Activated naive CD4-positive, alpha-beta T cell treated with anti-CD3 and anti-CD28 coated beads for 36 hours (primary cell): ENCODE results near the gene GPM6B. TPM values are rescaled to one million over a fixed set of nuclear protein-coding genes. Genes with fewer than 3 reads are reported as not detected.

Experiments
- CTCF ChIA-PET: fragments of 350-600 bp; sonication (Branson Sonifier 250); formaldehyde crosslinking; loops from one replicate; lab custom pipeline; 2021; ENCODE audit warnings: antibody characterized with exemption; lab: Charles Lee
- DNase-seq: peaks from one replicate; pipeline ENCODE4 v3.0.0-alpha.2; 2020
- H3K27ac Mint-ChIP-seq: one replicate; pipeline ENCODE4 v1.8.0; 2021; ENCODE audit warnings: mild to moderate bottlenecking, mixed read lengths
- H3K27me3 Mint-ChIP-seq: one replicate; pipeline ENCODE4 v1.8.0; 2021; ENCODE audit warnings: low read depth, mixed read lengths
- H3K36me3 Mint-ChIP-seq: one replicate; pipeline ENCODE4 v1.8.0; 2021; ENCODE audit warnings: low read depth, mixed read lengths
- H3K4me1 Mint-ChIP-seq: one replicate; pipeline ENCODE4 v1.8.0; 2021; ENCODE audit warnings: low read depth, mixed read lengths
- H3K4me3 Mint-ChIP-seq: one replicate; pipeline ENCODE4 v1.8.0; 2021; ENCODE audit warnings: mild to moderate bottlenecking, moderate library complexity, mixed read lengths
- H3K9me3 Mint-ChIP-seq: one replicate; pipeline ENCODE4 v1.8.0; 2021; ENCODE audit warnings: mixed read lengths
- intact Hi-C: fragments of 100-400 bp; cut with micrococcal nuclease; formaldehyde crosslinking; loops from one replicate; pipeline ENCODE4 v1.15.1; 2023
- total RNA-seq, 2 experiments: library from RNA; stranded (reverse); gene quantifications; one replicate each; pipeline ENCODE4 v1.2.3, GENCODE V29; 2021

Gene GPM6B
- total RNA-seq, 2 experiments from 2014 or later: not detected

GRCh38 chrX:13778916-13779315 is 38.0 kb downstream of the GPM6B start:
- H3K27ac Mint-ChIP-seq: no peak overlapping the region
- peak; percentile 13 for DNase-seq

GRCh38 chrX:13776387-13776786 is 40.5 kb downstream of the GPM6B start:
- Mint-ChIP-seq H3K36me3 (peaks cover 3% of the 10 kb centered on the region), H3K27me3 (no peaks in the 10 kb centered on the region), H3K4me3 (no peak overlapping the region), H3K9me3 (no peaks in the 10 kb centered on the region), H3K27ac (no peak overlapping the region), H3K4me1 (peaks cover 6% of the 10 kb centered on the region)
- DNase-seq: no peak
- intact Hi-C loops: no loop called here
- CTCF ChIA-PET: interaction anchor here (1.0 kb wide), 1 partner anchor 8 kb away, joined by 3 read pairs; no protein-coding TSS in a partner anchor

More at GRCh38 chrX:13778916-13779315, 38.0 kb downstream of the GPM6B start:
- intact Hi-C loops: no loop called here
- peaks cover 6% of the 10 kb centered on the region for H3K4me1 Mint-ChIP-seq
- no peak overlapping the region for H3K4me3 Mint-ChIP-seq
- H3K27me3 Mint-ChIP-seq: no peaks in the 10 kb centered on the region
- H3K36me3 Mint-ChIP-seq: peaks cover 3% of the 10 kb centered on the region
- CTCF ChIA-PET: interaction anchor here (0.6 kb wide), 1 partner anchor 10 kb away, joined by 3 read pairs; no protein-coding TSS in a partner anchor
- no peaks in the 10 kb centered on the region for H3K9me3 Mint-ChIP-seq

GRCh38 chrX:13775837-13776236 is 41.1 kb downstream of the GPM6B start:
- no peaks in the 10 kb centered on the region for H3K9me3 Mint-ChIP-seq
- H3K4me1 Mint-ChIP-seq: peaks cover 6% of the 10 kb centered on the region
- H3K27ac Mint-ChIP-seq: no peak overlapping the region
- H3K27me3 Mint-ChIP-seq: no peaks in the 10 kb centered on the region
- CTCF ChIA-PET: interaction anchor here (0.6 to 1.2 kb wide), 4 partner anchors 9 to 1472 kb away, joined by 3 read pairs; no protein-coding TSS in a partner anchor
- peaks cover 3% of the 10 kb centered on the region for H3K36me3 Mint-ChIP-seq
- intact Hi-C loops: no loop called here
- no peak for DNase-seq
- H3K4me3 Mint-ChIP-seq: no peak overlapping the region

GRCh38 chrX:13774696-13775095 is 42.2 kb downstream of the GPM6B start:
- Mint-ChIP-seq H3K4me1 (peaks cover 8% of the 10 kb centered on the region), H3K4me3 (no peak overlapping the region), H3K27me3 (no peaks in the 10 kb centered on the region), H3K36me3 (peaks cover 4% of the 10 kb centered on the region), H3K9me3 (no peaks in the 10 kb centered on the region), H3K27ac (no peak overlapping the region)
- intact Hi-C loops: no loop called here
- DNase-seq: no peak
- CTCF ChIA-PET: interaction anchor here (1.1 to 1.2 kb wide), 2 partner anchors 22 to 257 kb away, joined by 3 read pairs; no protein-coding TSS in a partner anchor

GRCh38 chrX:13770013-13770535 is 46.8 kb downstream of the GPM6B start:
- H3K4me3 Mint-ChIP-seq: no peak overlapping the region
- no peak for DNase-seq
- H3K9me3 Mint-ChIP-seq: no peaks in the 10 kb centered on the region
- no peaks in the 10 kb centered on the region for H3K27me3 Mint-ChIP-seq
- CTCF ChIA-PET: no interaction called here
- peaks cover 15% of the 10 kb centered on the region for H3K36me3 Mint-ChIP-seq
- peaks cover 4% of the 10 kb centered on the region for H3K4me1 Mint-ChIP-seq
- intact Hi-C loops: no loop called here
- H3K27ac Mint-ChIP-seq: no peak overlapping the region

- no peak overlapping the region for H3K27ac Mint-ChIP-seq
- no peak for DNase-seq
- H3K27me3 Mint-ChIP-seq: no peaks in the 10 kb centered on the region
- CTCF ChIA-PET: no interaction called here
- H3K36me3 Mint-ChIP-seq: peaks cover 12% of the 10 kb centered on the region
- peaks cover 4% of the 10 kb centered on the region for H3K4me1 Mint-ChIP-seq
- intact Hi-C loops: no loop called here
- no peaks in the 10 kb centered on the region for H3K9me3 Mint-ChIP-seq
- no peak overlapping the region for H3K4me3 Mint-ChIP-seq
Observed at GRCh38 chrX:13768939-13769338, 48.0 kb downstream of the GPM6B start.

- no peaks in the 10 kb centered on the region for H3K27me3 Mint-ChIP-seq
- H3K4me3 Mint-ChIP-seq: no peak overlapping the region
- DNase-seq: no peak
- no peaks in the 10 kb centered on the region for H3K9me3 Mint-ChIP-seq
- CTCF ChIA-PET: no interaction called here
- intact Hi-C loops: no loop called here
- peaks cover 14% of the 10 kb centered on the region for H3K36me3 Mint-ChIP-seq
- H3K4me1 Mint-ChIP-seq: peaks cover 4% of the 10 kb centered on the region
- H3K27ac Mint-ChIP-seq: no peak overlapping the region
Observed at GRCh38 chrX:13764765-13765164, 52.1 kb downstream of the GPM6B start.

GRCh38 chrX:13764281-13764680 is 52.6 kb downstream of the GPM6B start:
- Mint-ChIP-seq H3K36me3 (peaks cover 14% of the 10 kb centered on the region), H3K4me3 (no peak overlapping the region), H3K27me3 (no peaks in the 10 kb centered on the region), H3K4me1 (peaks cover 4% of the 10 kb centered on the region), H3K27ac (no peak overlapping the region), H3K9me3 (no peaks in the 10 kb centered on the region)
- CTCF ChIA-PET: no interaction called here
- intact Hi-C loops: no loop called here
- no peak for DNase-seq

GRCh38 chrX:13763489-13763888 is 53.4 kb downstream of the GPM6B start:
- no peak overlapping the region for H3K27ac Mint-ChIP-seq
- H3K27me3 Mint-ChIP-seq: no peaks in the 10 kb centered on the region
- no peak overlapping the region for H3K4me3 Mint-ChIP-seq
- H3K36me3 Mint-ChIP-seq: peaks cover 14% of the 10 kb centered on the region
- no peaks in the 10 kb centered on the region for H3K9me3 Mint-ChIP-seq
- intact Hi-C loops: no loop called here
- CTCF ChIA-PET: interaction anchor here (1.9 kb wide), 1 partner anchor 13 kb away, joined by 7 read pairs; no protein-coding TSS in a partner anchor
- peaks cover 2% of the 10 kb centered on the region for H3K4me1 Mint-ChIP-seq
- DNase-seq: no peak

- no peak overlapping the region for H3K27ac Mint-ChIP-seq
- H3K27me3 Mint-ChIP-seq: no peaks in the 10 kb centered on the region
- CTCF ChIA-PET: interaction anchor here (1.9 kb wide), 1 partner anchor 11 kb away, joined by 7 read pairs; no protein-coding TSS in a partner anchor
- H3K4me3 Mint-ChIP-seq: no peak overlapping the region
- no peak for DNase-seq
- intact Hi-C loops: no loop called here
- H3K4me1 Mint-ChIP-seq: peaks cover 2% of the 10 kb centered on the region
- H3K36me3 Mint-ChIP-seq: peaks cover 19% of the 10 kb centered on the region
- H3K9me3 Mint-ChIP-seq: no peaks in the 10 kb centered on the region
Observed at GRCh38 chrX:13761606-13762414, 55.1 kb downstream of the GPM6B start.

GRCh38 chrX:13760426-13760825 is 56.5 kb downstream of the GPM6B start:
- Mint-ChIP-seq H3K9me3 (no peaks in the 10 kb centered on the region), H3K4me3 (no peak overlapping the region), H3K27ac (no peak overlapping the region), H3K36me3 (peaks cover 9% of the 10 kb centered on the region), H3K27me3 (no peaks in the 10 kb centered on the region), H3K4me1 (peaks cover 2% of the 10 kb centered on the region)
- CTCF ChIA-PET: interaction anchor here (0.5 kb wide), 1 partner anchor 161 kb away, joined by 3 read pairs; no protein-coding TSS in a partner anchor
- no peak for DNase-seq
- intact Hi-C loops: no loop called here

GRCh38 chrX:13759152-13759718 is 57.7 kb downstream of the GPM6B start:
- Mint-ChIP-seq H3K36me3 (peaks cover 9% of the 10 kb centered on the region), H3K4me3 (no peak overlapping the region), H3K4me1 (peaks cover 11% of the 10 kb centered on the region), H3K27me3 (no peaks in the 10 kb centered on the region), H3K27ac (no peak overlapping the region), H3K9me3 (no peaks in the 10 kb centered on the region)
- no peak for DNase-seq
- CTCF ChIA-PET: interaction anchor here (0.9 kb wide), 1 partner anchor 273 kb away, joined by 3 read pairs; no protein-coding TSS in a partner anchor
- intact Hi-C loops: no loop called here
